Measurements from ENCODE around the gene VAMP4.
"Not testable (repeated sequence)": the region's sequence is repeated elsewhere in the genome, so short reads cannot be mapped to it uniquely, and the experiment has no call there.

VAMP4 gene

DNA sequence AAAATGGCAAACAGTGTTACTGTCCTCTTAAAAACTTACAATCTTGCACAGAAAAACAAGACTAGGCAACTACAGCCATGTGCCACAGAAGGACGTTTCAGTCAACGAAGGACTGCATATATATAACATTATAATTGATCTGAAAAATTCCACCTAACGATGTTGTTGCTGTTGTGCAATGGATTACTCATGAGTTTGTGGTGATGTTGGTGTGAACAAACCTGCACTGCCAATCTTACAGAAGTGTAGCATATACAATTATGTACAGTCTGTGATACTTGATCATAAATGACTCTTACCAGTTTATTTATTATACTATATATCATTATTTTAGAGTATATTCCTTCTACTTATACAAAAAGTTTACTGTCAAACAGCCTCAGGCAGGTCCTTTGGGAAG, 6.8 kb upstream of the VAMP4 start:
- no peak for DNase-seq

DNA sequence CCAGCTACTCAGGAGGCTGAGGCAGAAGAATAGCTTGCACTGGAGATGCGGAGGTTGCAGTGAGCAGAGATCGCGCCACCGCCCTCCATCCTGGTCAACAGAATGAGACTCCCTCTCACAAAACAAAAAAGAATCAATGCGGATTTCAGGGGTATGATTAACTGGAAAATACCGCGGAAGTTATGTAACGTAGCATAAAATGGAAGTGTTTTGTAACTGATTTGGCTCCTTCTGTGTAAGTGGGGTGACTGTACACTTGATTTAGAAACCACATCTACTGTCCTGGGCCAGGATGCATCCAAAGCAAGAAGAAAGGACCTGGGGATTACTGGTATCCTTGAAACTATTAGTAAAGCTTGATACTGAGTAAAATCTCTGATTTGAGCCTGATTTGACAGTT, 3.1 kb upstream of the VAMP4 start:
- no peak for DNase-seq

DNA sequence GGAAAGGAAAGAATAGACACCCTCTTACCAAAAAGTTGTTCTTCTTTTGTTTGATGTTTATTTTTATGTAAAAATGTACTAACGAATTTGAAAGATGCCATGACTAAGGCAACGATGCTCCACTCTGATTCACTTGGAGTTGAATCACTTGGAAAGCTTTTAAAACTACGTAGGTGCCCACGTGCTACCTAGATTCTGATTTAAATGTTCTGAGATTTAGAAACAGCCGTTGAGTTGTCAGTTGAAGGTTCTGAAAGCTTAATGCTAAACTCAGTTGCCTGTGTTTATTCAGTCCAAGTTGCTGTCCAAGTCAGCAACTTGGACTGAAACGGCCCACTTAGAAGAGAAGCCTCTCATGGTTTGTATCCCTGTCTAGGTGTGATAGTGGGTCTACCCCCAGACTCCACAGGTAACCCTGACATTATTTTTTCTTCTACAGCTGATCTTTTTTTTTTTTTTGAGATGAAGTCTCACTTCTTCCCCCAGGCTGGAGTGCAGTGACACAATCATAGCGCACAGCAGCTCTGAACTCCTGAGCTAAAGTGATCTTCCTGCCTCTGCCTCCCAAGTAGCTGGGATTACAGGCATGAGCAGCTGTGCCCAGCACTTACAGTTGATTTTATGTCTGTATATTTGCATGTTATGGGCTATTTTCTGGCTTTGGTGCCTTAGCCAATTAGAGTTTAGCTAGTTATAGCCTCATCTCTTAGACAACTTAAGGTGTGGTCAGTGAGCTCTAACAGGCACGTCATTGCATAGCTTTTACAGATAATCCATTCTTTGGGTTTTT, 1.4 kb upstream of the VAMP4 start:
- no peak for DNase-seq

DNA sequence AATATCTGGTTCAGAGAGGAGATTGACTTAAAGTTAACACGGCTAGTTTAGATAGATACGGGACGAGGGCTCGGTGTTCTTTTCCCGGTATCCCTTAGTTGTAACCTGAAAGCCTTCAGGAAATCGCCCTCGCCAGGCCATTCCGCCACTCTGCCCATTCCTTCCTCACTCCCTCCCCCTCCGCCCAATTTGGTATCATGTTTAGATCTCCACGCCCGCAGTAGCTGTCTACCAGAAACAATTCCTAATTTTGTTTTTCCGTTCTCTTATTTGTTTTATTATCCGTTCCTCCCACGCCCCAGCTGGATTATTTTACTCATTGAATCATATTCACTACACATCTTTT, 685 bp upstream of the VAMP4 start:
- DNase-seq = no peak

DNA sequence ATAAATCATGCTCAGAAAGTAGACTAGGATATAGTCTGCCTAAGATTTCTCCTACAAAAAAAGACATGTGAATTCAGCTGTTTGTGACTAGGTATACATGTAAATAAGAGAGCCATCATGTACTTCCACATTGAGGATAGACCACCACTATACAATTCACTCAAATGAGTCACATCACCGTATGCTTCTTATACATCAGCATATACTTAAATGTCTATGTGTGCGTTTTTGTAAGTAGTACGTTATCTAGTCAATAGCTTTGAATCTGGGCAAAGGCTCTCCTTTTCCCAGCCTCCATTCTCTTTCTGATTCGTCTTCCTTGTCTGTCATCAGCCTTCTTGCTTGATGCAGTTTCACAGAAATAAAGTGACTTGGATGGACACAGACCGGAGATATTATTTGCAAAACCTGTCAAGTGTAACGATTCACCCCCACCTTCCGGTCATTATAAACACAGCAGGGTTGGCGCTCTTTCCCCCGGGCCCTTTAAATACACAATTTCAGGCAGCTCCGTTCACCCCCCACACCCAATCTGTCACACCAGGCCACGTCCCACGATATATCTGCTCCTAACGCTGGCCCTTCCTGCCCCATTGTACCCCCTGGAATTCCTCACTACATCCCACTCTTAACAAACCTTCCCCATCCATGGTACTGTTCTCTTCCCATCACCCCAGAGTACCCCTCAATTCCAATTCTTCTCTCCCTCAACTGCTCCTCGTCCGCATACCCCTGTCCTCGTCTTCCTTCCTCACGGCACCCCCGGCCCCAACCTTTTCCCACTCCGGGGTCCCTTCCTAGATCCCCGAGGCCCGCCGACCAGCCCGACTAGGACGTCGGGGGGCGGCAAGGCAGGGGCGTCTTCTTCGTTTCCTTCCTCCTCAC, 636 bp downstream of the VAMP4 start:
- DNase-seq = peak; percentile 55

DNA sequence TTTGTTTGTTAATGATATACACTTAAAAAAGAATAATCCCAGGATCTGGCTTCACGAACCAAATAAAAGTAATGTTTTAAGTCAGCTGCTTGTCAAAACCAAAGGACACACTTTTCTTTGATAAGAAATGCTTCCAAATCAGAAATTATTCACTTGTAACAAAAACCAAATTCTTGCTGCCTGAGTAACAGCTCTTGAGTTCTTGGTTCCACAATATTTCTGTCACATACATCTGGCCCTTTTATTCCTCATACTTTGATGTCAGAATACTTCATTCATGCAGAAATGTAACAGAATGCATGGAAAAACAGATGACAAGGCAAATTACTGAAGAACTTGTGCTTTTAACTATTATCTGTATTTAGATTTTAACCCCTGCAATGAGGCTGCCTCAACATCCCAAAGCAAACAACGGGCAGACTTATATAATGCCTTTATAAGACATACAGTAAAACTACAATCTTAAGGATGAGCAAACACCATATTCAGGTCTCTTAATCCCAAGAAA, 1.5 kb downstream of the VAMP4 start:
- no peak for DNase-seq

DNA sequence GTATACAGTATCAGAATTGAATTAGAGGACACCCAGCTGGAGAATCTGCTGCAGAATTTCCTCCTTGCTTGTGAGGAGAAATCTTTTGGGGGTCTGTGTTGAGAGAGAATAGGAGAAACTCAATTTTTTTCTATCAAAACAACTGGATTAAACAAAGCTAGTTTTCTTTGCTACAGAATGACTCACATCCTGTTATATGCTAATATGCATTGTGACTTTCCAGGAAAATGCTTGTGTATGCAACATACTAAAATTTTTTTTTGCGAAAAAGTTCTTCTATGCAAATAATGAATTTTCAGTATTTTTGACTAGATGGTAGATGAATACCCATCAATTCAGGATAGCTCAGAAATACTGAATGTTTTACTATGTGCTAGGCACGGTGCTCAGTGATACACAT, 2.2 kb downstream of the VAMP4 start:
- peak; percentile 38 for DNase-seq

DNA sequence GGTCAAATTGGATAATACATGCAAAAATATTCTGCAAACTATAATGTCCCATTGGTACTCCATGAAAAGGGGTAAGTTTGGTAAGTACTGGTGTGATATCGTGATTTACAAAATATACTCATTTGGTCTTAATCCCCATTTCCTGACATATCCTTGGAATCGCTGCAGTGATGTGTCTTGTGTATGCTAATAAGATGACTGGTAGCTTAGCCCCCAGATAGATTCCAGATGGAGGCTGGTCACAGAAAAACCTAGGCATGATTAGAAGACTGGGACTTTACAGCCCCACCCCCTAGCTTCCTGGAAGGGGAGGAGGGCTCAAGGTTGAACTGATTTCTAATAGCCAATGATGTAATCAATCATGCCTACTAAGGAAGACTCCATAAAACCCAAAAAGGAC, 3.0 kb downstream of the VAMP4 start:
- DNase-seq = no peak

DNA sequence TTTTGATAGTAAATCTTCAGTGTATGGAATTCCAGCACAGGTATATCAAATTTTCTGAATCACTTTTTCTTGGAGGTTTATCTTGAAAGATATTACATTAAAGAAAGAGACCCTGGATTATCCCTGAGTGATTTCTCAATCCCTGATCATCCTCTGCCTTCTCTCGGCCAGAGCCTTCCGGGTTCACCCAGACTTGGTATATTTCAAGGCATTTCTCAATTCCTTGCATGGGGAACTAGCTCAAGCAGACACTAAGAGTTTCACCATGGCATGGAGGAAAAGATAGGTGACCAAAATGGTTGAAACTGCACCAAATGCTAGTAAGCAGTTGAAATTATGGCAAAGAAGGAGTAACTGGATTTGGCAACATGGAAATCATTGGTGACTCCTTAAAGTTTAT, 5.7 kb downstream of the VAMP4 start:
- DNase-seq = no peak

DNA sequence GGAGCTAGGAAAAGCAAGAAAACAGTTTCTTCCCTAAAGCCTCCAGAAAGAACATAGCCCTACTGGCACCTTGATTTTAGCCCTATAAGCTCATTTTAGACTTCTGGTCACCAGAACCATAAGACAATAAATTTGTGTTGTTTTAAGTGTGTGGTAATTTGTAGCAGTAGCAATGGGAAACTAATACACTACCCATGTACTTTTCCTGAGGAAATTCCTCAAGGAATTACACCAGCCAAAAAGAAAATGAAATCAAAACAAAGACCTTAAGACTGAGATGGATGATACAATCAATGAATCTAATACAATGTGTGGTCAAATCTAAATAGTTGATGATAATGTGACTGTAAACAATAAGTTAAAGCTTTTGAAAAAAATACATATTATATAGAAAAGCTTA, 11.8 kb downstream of the VAMP4 start:
- DNase-seq = no peak

DNA sequence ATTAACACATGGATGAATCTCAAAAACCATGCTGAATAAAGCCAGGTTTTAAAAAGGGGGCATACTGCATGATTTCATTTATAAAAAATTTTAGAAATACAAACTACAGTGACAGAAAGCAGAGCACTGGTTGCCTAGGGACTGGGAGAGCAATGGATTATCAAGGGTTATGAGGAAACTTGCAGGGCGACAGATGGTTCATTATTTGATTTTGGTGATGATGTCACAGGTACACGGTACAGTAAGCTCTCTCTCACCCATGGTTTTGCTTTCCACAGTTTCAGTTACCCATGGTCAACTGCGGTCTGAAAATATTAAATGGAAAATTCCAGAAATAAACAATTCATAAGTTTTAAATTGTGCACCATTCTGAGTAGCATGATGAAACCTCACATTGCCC, 14.1 kb downstream of the VAMP4 start:
- DNase-seq = no peak

DNA sequence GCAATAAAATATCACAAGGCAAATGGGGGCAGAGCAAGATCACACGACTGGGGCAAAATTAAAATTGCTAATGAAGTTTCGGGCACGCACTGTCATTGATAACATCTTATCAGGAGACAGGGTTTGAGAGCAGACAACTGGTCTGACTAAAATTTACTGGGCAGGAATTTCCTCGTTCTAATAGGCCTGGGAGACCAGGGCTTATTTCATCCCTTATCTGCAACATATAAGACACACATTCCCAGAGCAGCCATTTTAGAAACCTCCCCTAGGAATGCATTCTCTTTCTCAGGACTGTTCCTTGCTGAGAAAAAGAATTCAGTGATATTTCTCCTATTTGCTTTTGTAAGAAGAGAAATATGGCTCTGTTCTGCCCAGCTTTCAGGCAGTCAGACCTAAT, 18.7 kb downstream of the VAMP4 start:
- not testable (repeated sequence) for DNase-seq

DNA sequence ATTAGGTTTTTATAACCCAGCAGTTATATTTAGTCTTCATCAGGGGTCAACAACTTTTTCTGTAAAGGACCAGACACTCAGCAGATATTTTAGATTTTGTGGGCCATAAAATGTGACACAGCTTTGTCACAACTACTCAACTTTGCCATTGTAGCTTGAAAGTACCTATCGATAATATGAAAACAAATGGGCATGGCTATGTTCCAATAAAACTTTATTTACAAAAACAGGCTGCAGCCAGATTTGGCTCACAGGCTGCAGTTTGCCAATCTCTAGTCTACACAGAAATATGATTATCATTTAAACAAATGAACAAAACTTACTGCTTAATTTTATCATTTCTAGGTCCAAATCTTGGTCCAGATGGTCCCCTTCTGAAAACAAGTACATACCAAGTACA, 23.0 kb downstream of the VAMP4 start:
- no peak for DNase-seq

DNA sequence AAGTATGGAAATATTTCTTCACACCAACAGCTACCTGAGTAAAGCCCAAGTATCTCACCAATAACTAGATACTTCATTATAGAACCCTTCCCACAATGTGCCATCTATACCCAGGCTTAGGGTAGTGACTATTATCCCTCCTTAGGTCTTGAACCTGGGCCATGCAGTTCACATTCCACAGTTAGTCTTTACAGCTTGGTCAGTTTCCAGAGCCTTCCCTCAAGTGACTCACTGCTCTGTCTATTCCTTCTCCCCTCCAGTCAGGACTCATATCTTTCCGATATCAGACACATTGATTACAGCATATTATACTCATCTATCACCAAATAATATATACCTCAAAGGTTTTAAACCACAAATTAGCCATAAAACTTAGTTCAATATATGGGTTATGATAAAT, 23.6 kb downstream of the VAMP4 start:
- no peak for DNase-seq

DNA sequence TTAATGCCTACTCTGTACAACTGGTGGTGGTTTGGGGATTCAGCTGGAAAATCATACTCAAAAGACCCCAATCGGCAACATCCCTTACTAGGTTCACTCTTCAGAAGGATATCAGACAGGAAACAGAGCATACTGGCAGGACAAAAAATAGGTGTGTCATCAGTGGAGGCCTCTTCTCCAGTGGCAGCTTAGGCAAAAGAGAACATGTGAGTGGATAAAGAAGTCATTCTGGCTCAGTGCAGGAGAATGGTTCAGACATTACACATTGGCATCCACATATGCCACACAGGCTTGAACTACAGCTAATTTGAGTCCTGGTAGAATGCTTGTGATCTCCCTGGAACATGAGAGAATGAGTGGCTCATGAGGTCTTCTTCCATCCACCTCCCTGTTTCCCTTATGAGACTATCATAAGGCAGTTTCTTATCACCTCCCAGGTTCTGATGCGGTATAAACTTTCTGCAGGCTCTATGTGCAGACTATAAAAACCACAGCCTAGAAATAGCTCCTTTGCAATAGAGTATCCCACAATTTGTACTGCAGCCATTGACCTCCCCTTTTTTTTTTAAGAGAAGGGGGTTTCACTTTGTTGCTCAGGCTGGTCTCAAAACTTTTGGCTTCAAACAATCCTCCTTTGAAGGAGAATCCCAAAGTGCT, 24.7 kb downstream of the VAMP4 start:
- no peak for DNase-seq

DNA sequence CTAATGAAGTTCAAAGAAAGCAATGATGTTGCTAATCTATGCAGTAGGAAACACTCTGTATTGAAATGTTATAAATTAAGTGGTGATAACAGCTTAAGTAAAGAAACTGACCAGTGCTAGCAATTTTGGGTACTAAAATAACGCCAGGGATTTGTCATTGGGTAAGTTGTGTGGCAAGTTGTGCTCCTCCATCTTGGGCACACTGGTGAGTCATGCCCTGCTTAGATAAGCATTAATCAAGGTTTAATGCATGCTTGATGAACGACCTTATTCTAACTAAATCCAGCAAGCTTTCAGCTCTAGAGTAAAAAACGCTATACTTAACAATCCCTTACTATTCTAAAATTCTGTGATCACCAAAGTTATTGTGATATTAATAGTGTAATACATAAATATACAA, 25.2 kb downstream of the VAMP4 start:
- DNase-seq = no peak

DNA sequence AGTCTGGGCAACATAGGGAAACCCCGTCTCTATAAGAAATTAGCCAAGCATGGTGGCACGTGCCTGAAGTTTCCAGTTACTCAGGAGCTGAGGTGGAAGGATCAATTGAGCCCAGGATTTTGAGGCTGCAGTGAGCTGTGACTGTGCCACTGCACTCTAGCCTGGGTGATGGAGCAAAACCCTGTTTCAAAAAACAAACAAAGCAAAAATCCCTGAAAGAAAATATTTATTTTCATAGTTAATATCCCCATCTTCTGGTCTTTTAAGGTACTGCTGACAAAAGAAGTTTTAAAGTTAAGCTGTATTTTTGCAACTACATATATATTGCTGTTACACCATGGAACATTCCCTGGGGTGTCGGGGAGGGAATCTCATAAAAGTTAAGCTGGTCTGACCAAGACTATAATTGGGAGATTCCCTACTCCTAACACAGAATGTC, 26.0 kb downstream of the VAMP4 start:
- no peak for DNase-seq

DNA sequence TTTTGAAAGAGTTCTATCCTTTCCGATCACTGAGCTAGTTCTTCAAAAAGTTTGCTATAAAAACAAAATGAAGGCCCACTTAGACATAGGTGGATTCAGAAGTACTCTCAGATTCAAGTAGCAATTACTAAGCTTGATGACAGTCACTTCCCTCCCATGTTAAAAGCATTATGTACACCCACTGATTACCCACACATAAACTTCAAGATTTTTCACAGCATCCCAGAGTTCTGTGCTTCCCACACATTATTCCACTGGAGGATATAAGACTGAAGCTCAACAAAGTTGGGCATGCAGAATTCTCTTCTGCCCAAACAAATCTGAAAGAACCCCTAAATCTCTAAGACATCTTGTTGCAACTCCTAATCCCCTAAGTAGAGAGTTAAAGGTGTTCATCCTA, 29.5 kb downstream of the VAMP4 start:
- no peak for DNase-seq

DNA sequence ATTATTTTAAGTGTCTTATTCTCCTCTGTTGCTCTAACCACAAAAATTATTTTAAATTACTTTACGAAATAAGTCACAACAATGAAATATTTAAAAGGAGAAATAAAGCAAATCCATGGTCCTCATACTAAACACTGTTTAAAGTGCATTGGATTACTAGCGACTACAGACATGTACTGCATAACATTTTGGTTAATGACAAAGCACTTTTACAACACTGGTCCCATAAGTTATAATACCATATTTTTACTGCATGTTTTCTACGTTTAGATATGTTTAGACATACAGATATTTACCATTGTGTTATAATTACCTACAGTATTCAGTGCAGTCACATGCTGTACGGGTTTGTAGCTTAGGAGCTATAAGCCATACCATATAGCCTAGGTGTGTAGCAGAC, 30.2 kb downstream of the VAMP4 start:
- DNase-seq = no peak

DNA sequence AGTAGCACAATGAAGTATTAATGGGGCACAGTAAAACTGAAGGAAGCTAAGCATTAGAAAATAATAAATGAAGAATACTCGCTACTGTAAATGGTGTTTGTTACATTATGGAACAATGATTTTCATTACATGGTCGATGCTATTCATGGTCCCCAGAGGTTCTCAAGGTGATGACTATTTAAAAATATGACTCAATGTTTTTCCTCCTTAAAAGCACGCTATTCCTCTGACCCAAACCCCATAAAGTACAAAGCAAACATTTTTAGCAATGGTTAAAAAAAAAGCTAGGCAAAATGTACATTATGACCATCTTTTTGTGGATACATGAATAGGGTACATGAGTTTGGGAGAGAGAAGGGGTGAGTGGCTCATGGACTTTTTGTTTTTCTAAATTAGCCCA, 34.3 kb downstream of the VAMP4 start:
- DNase-seq = no peak

DNA sequence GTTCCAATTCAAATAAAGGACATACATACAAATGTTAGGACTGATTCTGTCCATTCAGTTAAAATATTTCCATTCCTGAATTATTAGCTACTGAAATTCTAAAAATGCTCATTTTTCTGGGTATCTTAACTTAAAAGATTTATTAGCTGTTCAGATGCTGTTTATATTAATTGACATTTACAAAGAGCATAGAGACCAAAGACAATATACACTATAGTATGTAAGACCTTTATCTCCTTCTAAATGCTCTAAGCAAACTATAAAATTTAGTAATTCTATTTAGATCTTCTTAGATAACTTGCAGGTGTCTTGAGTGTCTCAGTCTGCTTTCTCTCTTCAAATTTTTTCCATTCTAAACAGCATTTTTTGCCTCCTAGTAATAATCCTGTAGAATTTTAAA, 39.3 kb downstream of the VAMP4 start:
- no peak for DNase-seq

DNA sequence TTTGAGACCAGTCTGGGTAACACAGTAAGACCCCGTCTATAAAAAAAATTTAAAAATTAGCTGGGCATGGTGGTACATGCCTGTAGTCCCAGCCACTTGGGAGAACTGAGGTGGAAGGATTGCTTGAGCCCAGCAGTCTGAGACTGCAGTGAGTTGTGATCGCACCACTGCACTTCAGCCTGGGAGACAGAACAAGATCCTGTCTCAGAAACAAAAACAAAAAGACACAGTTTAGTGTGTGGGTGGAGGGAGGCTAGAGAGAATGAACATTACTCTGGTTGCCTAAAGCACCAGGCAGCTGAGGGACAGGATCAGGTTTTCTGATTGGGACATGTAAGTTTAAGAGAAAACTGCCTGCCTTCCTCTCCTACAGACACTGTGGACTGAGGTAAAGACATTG, 42.3 kb downstream of the VAMP4 start:
- no peak for DNase-seq

DNA sequence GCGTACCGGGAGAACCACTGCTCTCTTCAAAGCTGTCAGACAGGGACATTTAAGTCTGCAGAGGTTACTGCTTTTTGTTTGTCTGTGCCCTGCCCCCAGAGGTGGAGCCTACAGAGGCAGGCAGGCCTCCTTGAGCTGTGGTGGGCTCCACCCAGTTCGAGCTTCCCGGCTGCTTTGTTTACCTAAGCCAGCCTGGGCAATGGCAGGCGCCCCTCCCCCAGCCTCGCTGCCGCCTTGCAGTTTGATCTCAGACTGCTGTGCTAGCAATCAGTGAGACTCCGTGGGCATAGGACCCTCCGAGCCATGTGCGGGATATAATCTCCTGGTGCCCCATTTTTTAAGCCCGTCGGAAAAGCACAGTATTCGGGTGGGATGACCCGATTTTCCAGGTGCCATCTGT, 46.1 kb downstream of the VAMP4 start:
- not testable (repeated sequence) for DNase-seq

DNA sequence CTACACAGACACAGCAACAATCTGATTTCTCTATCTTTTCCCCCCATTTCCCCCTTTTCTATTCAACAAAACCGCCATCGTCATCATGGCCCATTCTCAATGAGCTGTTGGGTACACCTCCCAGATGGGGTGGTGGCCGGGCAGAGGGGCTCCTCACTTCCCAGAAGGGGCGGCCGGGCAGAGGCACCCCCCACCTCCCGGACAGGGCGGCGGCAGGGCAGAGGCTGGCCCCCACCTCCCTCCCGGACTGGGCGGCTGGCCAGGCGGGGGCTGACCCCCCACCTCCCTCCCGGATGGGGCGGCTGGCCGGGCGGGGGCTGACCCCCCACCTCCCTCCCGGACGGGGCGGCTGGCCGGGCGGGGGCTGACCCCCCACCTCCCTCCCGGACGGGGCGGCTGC, 48.3 kb downstream of the VAMP4 start:
- DNase-seq = not testable (repeated sequence)

Measured in activated CD4-positive, alpha-beta T cell treated with anti-CD3 and anti-CD28 coated beads, Interleukin-2, amount 50 U/mL, for 16 hours (primary cell).